ENCODE results near the gene SGK2.
"Not testable (repeated sequence)": the region's sequence is repeated elsewhere in the genome, so short reads cannot be mapped to it uniquely, and the experiment has no call there.

Gene SGK2

GRCh38 chr20:43564993-43565757, 6.3 kb downstream of the SGK2 start:
- DNase-seq, result no peak

- DNase-seq, result no peak
These were observed 6.9 kb downstream of the SGK2 start for GRCh38 chr20:43565758-43566104.

DNA sequence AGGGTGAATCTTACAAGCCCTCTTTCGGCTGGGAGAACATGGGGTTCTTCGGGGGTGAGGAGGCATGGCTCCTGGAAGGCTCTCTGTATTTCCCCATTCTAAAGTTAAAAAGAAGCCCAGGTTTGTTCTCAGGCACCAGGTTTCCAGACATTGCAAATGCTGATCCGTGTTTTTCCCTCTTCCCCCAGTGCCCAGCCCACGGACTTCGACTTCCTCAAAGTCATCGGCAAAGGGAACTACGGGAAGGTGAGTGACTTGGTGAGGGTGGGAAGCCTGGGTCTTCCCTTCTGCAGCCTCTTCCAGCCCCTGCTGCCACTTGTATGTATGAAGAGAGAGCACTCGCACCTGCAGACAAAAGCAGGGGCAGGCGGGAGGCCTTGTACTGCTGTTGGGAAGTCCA, 8.7 kb downstream of the SGK2 start:
- DNase-seq, result no peak

- no peak for DNase-seq
These were observed 9.9 kb downstream of the SGK2 start for GRCh38 chr20:43568706-43569105.

DNA sequence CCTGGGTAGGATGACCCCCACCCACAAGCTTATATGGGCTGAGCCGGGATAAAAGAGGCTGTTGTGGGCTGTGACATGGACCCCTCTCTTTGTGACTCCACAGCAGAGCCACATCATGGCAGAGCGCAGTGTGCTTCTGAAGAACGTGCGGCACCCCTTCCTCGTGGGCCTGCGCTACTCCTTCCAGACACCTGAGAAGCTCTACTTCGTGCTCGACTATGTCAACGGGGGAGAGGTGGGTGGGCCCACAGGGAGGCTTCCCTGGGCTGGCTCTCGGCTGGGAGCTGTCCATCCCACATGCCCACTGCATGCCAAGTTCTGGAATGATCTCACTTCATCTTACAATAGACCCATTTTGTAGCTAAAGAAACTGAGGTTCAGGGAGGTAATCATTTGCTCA, 10.5 kb downstream of the SGK2 start:
- DNase-seq, result no peak

GRCh38 chr20:43570496-43570895, 11.7 kb downstream of the SGK2 start:
- no peak for DNase-seq

GRCh38 chr20:43571310-43571709, 12.5 kb downstream of the SGK2 start:
- DNase-seq, result no peak

GRCh38 chr20:43571771-43572170, 12.9 kb downstream of the SGK2 start:
- DNase-seq, result no peak

DNA sequence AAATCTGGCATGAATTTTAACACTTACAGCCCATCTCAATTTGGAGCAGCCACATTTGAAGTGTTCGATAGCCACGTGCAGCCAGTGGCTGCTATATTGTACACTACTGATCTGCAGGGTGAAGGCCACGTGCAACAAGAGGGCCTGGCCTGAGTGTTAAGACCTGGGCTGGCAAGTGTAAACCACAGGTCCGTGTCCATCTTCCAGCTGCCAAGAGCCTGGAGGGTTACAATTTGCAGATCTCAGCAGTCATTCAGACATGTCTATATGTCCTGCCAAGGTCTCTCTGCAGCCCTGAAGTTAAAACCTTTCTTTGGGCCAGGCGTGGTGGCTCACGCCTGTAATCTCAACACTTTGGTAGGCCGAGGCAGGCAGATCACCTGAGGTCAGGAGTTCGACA, 14.1 kb downstream of the SGK2 start:
- no peak for DNase-seq

DNA sequence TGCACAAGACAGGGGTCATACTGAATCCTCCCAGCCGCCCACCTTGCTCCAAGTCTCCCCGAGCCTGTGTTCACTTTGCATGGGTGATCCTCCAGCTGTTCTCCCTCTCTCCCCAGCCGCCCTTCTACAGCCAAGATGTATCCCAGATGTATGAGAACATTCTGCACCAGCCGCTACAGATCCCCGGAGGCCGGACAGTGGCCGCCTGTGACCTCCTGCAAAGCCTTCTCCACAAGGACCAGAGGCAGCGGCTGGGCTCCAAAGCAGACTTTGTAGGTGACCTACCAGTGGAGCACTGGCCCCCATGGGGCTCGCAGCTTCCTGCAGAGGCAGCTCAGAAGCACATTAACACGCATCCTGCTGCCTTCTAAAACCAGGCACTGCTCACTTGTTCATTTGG, 17.3 kb downstream of the SGK2 start:
- no peak for DNase-seq

GRCh38 chr20:43579861-43580793, 21.3 kb downstream of the SGK2 start:
- DNase-seq, result no peak

GRCh38 chr20:43583133-43583864, 24.5 kb downstream of the SGK2 start:
- no peak for DNase-seq

DNA sequence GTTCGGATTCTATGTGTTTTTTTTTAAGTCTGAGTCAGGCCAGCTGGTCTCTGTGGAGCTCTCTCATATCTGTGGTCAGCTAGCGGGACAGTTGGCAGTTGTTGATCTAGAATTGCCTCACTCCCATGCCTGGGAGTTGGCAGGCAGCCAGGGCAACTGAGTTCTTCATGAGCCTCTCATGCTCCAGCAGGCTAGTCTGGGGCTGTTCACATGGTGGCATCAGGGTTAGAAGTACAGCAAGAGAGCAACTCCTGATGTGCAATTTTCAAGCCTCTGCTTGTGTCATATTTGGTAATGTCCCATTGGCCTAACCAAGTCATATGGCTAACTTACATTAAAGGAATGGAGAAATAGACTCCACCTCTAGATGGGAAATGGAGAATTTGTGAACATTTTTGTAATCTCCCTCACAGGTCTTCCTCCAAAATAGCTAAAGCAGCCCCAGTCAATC, 25.2 kb downstream of the SGK2 start:
- no peak for DNase-seq

- DNase-seq, result no peak
These were observed 25.8 kb downstream of the SGK2 start for GRCh38 chr20:43584448-43585136.

DNA sequence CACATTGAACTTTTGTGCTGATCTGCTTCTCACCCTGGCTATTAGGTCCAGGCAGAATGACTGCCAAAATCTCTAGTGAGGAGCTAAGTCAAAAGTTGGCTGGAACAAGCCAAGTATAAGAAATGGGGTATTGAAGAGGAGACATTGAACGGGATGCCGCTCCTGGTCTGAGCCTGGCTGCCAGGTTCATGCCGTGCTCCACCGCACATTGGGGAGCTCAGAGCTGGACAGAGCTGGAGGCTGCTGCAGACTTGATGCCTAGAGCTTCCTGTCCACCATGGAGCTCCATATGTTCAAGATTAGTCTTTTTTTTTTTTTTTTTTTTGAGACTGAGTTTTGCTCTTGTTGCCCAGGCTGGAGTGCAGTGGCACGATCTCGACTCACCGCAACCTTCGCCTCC, 27.8 kb downstream of the SGK2 start:
- DNase-seq, result no peak

DNA sequence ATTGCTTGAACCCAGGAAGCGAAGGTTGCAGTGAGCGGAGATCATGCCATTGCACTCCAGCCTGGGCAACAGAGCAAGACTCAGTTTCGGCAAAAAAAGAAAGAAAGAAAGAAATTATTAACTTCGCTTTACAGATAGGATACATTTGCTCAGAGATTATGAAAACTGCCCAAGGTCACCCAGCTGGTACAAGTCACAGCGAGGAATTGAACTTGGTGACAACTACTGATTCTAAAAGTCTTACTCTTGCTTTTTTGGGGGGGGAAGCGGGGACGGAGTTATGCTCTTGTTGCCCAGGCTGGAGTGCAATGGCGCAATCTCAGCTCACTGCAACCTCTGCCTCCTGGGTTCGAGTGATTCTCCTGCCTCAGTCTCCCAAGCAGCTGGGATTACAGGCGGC, 29.7 kb downstream of the SGK2 start:
- not testable (repeated sequence) for DNase-seq

DNA sequence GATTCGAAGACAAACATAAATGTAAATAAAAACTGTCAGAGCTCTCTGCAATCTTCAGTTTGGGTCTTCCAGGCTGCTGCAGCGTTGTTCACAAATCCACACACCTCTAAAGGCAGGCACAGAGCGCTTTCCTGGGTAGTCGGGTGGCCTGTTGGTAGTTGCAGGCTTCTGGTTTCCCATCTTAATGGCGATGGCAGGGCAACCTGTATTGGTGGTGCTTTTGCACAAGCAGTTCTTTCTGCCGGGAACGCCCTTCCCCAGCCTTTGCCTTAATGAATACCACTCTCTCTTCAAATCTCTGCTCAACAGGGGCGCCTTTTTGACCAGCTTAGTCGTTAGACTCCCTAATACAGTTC, 31.2 kb downstream of the SGK2 start:
- DNase-seq, result peak; percentile 65

DNA sequence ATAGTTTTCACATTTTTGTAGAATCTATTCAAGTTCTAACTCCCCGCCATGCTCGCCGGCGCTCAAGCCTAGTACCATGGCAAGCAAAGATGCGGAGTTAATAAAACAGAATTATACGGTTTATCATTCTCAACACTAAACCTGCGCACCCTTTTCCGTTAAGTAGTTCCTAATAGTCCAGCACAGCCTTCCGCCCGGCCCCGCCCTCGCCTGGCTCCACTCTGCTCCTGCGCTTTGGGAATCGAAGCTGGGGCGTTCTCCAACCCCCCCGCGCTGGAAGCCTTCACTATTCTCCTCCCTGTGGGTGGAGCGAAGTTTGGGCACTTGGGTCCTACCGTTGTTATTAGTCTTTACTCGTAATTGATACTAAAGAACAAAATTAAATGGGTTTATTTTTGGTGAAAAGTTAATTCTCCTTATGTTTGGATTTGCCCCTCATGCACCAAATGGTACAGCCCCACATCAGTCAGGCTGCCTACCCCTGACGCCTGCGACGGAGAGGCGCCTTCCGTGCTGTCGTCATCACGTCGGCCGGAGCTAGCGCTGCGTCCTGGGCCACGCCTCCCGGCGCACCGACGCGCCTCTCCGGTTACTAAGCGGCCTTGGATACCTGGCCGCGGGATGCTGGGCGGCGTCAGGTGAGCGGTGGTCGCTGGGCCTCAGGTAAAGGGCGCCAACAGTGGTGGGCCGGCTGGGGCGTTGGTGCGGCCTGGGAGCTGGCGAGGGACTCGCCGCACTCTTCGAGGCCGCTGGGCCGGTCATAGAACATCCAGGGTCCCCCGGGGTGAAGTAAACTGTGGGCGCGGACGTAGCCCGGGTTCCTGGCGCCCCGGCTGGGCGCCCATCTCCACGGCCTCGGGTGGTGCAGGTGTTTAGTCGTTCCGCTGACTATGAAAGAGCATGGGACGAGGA, 31.8 kb downstream of the SGK2 start, which contains the start of gene IFT52:
IFT52 (plus strand) TSS at position 546 of the 912 bp plus-strand sequence. CDS start 3,762 bp downstream, outside the sequence.
- DNase-seq, result peak; percentile 92

DNA sequence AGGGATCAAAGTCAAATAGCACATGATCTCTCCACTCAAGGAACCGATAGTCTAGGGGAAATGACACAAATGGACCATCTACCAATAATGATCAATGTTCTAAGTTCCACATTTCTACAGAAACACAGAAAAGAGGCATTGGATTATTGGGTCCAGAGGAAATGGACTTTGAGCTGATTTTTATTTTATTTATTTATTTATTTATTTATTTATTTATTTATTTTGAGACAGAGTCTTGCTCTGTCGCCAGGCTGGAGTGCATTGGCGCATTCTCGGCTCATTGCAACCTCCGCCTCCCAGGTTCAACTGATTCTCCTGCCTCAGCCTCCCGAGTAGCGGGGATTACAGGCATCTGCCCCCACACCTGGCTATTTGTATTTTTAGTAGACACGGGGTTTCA, 43.1 kb downstream of the SGK2 start:
- not testable (repeated sequence) for DNase-seq

DNA sequence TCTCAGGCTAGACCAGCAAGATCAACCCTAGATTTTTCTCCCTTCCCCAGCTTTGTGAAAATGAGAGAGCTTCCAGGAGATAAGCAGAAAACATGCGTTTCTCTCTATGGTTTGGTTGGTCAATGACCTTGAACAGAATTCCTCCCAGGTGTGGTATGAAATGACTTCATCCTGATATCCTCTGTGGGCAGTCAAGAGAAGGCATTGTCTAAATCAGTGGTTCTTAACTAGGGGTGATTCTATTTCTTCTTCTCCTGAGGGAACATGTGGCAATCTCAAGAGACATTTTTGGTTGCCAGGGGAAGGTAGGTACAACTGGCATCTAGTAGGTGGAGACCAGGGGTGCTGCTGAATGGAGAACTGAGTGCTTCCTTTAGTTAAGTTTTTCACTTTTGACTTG, 44.3 kb downstream of the SGK2 start:
- DNase-seq, result no peak

GRCh38 chr20:43605715-43606114, 46.9 kb downstream of the SGK2 start:
- no peak for DNase-seq

DNA sequence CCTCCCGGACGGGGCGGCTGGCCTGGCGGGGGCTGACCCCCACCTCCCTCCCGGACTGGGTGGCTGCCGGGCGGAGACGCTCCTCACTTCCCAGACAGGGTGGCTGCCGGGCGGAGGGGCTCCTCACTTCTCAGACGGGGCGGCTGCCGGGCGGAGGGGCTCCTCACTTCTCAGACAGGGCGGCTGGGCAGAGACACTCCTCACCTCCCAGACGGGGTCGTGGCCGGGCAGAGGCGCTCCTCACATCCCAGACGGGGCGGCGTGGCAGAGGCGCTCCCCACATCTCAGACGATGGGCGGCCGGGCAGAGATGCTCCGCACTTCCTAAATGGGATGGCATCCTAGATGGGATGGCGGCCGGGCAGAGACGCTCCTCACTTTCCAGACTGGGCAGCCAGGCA, 48.5 kb downstream of the SGK2 start:
- not testable (repeated sequence) for DNase-seq

Data from NCI-H69 (cell line).